ENCODE measurements around the gene ABCB9.

DNA sequence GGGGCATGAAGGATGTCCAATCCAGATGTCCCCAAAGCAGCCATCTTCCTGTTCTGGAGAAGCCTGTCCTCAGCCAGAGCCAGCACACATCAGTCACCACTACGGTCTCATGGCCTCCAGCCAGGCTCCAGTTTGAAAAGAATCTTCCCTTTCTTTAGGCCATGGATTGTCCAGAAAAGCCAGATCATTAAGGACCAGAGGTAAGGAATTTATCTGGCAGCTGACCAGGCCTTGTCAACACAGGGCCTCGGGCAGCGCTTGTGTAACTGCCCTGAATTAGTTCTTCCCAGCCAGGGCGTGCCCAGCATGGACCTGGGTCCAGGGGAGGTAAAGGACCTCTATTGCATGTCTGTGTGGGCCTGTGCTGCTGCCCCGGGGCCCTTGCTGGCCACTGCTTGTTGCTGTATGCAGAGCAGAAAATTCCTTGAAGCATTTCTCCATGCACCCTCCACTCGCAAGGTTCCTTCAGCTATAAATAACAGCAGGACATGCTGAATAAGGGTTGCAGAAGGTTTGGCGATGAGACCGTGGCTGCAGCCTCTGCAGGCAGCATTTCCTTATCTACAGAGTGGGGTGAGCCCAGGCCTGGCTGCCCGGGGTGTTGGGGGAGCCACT lies 48.6 kb downstream of the ABCB9 start:
- TF ChIP-seq, protein P1, sequence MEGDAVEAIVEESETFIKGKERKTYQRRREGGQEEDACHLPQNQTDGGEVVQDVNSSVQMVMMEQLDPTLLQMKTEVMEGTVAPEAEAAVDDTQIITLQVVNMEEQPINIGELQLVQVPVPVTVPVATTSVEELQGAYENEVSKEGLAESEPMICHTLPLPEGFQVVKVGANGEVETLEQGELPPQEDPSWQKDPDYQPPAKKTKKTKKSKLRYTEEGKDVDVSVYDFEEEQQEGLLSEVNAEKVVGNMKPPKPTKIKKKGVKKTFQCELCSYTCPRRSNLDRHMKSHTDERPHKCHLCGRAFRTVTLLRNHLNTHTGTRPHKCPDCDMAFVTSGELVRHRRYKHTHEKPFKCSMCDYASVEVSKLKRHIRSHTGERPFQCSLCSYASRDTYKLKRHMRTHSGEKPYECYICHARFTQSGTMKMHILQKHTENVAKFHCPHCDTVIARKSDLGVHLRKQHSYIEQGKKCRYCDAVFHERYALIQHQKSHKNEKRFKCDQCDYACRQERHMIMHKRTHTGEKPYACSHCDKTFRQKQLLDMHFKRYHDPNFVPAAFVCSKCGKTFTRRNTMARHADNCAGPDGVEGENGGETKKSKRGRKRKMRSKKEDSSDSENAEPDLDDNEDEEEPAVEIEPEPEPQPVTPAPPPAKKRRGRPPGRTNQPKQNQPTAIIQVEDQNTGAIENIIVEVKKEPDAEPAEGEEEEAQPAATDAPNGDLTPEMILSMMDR (IDR thresholded peaks at IDR 0.05), result no peak
- TF ChIP-seq EP300 (IDR thresholded peaks at IDR 0.05) (peak in 1 of 4 donors; percentile 14), POLR2A (IDR thresholded peaks at IDR 0.05) (no peak)

Data from upper lobe of left lung (tissue), 4 donors.